B cell (primary cell): ENCODE measurements around the gene AKAP6. TPM values are rescaled to one million over a fixed set of nuclear protein-coding genes. Genes with fewer than 3 reads are reported as not detected.

Experiments
- ATAC-seq: fragments of 200-7000 bp; cut with Tn5 transposase; one replicate; pipeline ENCODE4 v1.10.0; 2021; ENCODE audit warnings: low read depth, mild to moderate bottlenecking, moderate number of reproducible peaks, moderate library complexity
- CTCF ChIA-PET: fragments of 350-600 bp; sonication (Branson Sonifier 250); formaldehyde crosslinking; loops from one replicate; lab custom pipeline; 2021; ENCODE audit warnings: antibody characterized with exemption, inconsistent platforms; lab: Charles Lee
- POLR2A ChIA-PET: fragments of 350-600 bp; sonication (Branson Sonifier 250); formaldehyde crosslinking; loops from one replicate; lab custom pipeline; 2021; ENCODE audit warnings: antibody characterized with exemption; lab: Charles Lee
- DNase-seq: peaks from one replicate; pipeline ENCODE4 v3.0.0; 2013
- H2AFZ ChIP-seq: 2 replicates; pipeline ENCODE4 v1.6.1; 2012; ENCODE audit warnings: mild to moderate bottlenecking, low read depth, low read length; ENCODE audit not compliant: insufficient read depth, poor library complexity, severe bottlenecking
- H3K27ac ChIP-seq, 2 donors: 1 replicate in 1 of 2; 2 replicates in 1 of 2; pipeline ENCODE4 v1.5.1; 2012 to 2013; ENCODE audit warnings: low read length in 2 of 2, mild to moderate bottlenecking in 2 of 2, moderate library complexity in 1 of 2
- H3K27me3 ChIP-seq, 4 experiments: fragments of 200-600 bp in 1 of 4; sonication (generic) in 1 of 4; replicated peaks in 1 of 4; 1 replicate in 2 of 4; 2 replicates in 2 of 4; pipeline versions ENCODE4 v1.6.1 to v1.7.0; 2013 to 2016; ENCODE audit warnings: low read length in 3 of 4, mild to moderate bottlenecking in 2 of 4, mixed read lengths in 1 of 4, moderate library complexity in 1 of 4; ENCODE audit not compliant: insufficient read depth in 4 of 4, control insufficient read depth in 3 of 4; ENCODE audit errors: control extremely low read depth in 1 of 4
- H3K36me3 ChIP-seq, 2 experiments: replicated peaks in 1 of 2; 1 replicate in 1 of 2; 2 replicates in 1 of 2; pipeline versions ENCODE4 v1.6.1 to v1.7.1; 2013; ENCODE audit warnings: low read length in 1 of 2; ENCODE audit not compliant: insufficient read depth in 2 of 2, control insufficient read depth in 1 of 2; ENCODE audit errors: control extremely low read depth in 1 of 2, extremely low read depth in 1 of 2
- H3K4me1 ChIP-seq, 2 donors: fragments of 200-600 bp in 1 of 2; sonication (generic) in 1 of 2; 1 replicate in 1 of 2; 2 replicates in 1 of 2; pipeline versions ENCODE4 v1.5.1 to v1.6.1; 2013 to 2017; ENCODE audit warnings: low read length in 2 of 2; ENCODE audit not compliant: control insufficient read depth in 2 of 2, insufficient read depth in 2 of 2
- H3K4me2 ChIP-seq: replicated peaks from 2 replicates; pipeline ENCODE3; 2012; ENCODE audit warnings: mild to moderate bottlenecking, low read depth, low read length; ENCODE audit not compliant: poor library complexity, severe bottlenecking
- H3K4me3 ChIP-seq, 5 experiments: fragments of 200-600 bp in 1 of 5; sonication (generic) in 1 of 5; 1 replicate in 3 of 5; 2 replicates in 2 of 5; pipeline versions ENCODE4 v1.5.1 to v1.7.0; 2011 to 2016; ENCODE audit warnings: low read length in 4 of 5, mild to moderate bottlenecking in 4 of 5, low read depth in 2 of 5, control low read depth in 1 of 5, moderate library complexity in 1 of 5; ENCODE audit not compliant: insufficient read depth in 1 of 5; ENCODE audit errors: control extremely low read depth in 1 of 5, extremely low read depth in 1 of 5
- H3K79me2 ChIP-seq: fragments of 200-600 bp; sonication (generic); one replicate; pipeline ENCODE4 v1.6.0; 2016; ENCODE audit warnings: low read length; ENCODE audit not compliant: control insufficient read depth, insufficient read depth
- H3K9ac ChIP-seq: fragments of 200-600 bp; sonication (generic); 2 replicates; pipeline ENCODE4 v1.6.1; 2017; ENCODE audit warnings: mild to moderate bottlenecking, low read length, moderate library complexity
- H3K9me3 ChIP-seq, 3 donors: one replicate each; pipeline versions ENCODE4 v1.6.1 to v1.7.1; 2013; ENCODE audit warnings: low read length in 2 of 3; ENCODE audit not compliant: control insufficient read depth in 2 of 3, insufficient read depth in 1 of 3; ENCODE audit errors: control extremely low read depth in 1 of 3
- H4K20me1 ChIP-seq: 2 replicates; pipeline ENCODE4 v1.6.0; 2012; ENCODE audit warnings: mild to moderate bottlenecking, low read length; ENCODE audit not compliant: insufficient read depth, control insufficient read depth, poor library complexity, severe bottlenecking
- H3K27ac Mint-ChIP-seq: one replicate; pipeline ENCODE4 v1.8.0; 2021; ENCODE audit warnings: mixed read lengths
- H3K27me3 Mint-ChIP-seq: one replicate; pipeline ENCODE4 v1.8.0; 2021; ENCODE audit warnings: mixed read lengths
- H3K4me1 Mint-ChIP-seq: one replicate; pipeline ENCODE4 v1.8.0; 2021; ENCODE audit warnings: mixed read lengths
- H3K4me3 Mint-ChIP-seq: one replicate; pipeline ENCODE4 v1.8.0; 2021; ENCODE audit warnings: mixed read lengths
- H3K9me3 Mint-ChIP-seq: one replicate; pipeline ENCODE4 v1.8.0; 2022; ENCODE audit warnings: mixed read lengths; ENCODE audit not compliant: insufficient read depth
- CTCF ChIP-seq: fragments of 200-600 bp; IDR thresholded peaks from one replicate; pipeline ENCODE4 v1.8.0; 2022; ENCODE audit warnings: antibody characterized with exemption, mild to moderate bottlenecking
- EZH2 ChIP-seq: IDR thresholded peaks from 2 replicates; pipeline ENCODE4 v1.6.1; 2012; ENCODE audit warnings: borderline replicate concordance, low read depth, mild to moderate bottlenecking, moderate library complexity, low read length; ENCODE audit not compliant: insufficient read depth, poor library complexity, severe bottlenecking
- WGBS: methylation state at CpG from one replicate; pipeline ENCODE4 v1.1.5; 2013; ENCODE audit warnings: missing lambda C conversion rate; ENCODE audit not compliant: insufficient coverage; 5-methylcytosine and 5-hydroxymethylcytosine counted together
- intact Hi-C: fragments of 100-400 bp; cut with micrococcal nuclease; formaldehyde crosslinking; loops from one replicate; pipeline ENCODE4 v1.10.0; 2022
- polyA plus RNA-seq: library from polyadenylated mRNA; depleted of rRNA; stranded (reverse); fragments of >200 nt; gene quantifications from 2 replicates; pipeline ENCODE4 v1.2.3, GENCODE V29; 2012
- total RNA-seq, 2 donors: library from RNA; stranded (reverse); fragments of 120-200 nt in 1 of 2; gene quantifications; 1 replicate in 1 of 2; 2 replicates in 1 of 2; pipeline versions ENCODE4 v1.2.3 to v1.2.4, GENCODE V29; 2013 to 2022

Gene AKAP6
- total and polyA plus RNA-seq, 2 donors (not counting 1 experiment from before 2014, with no cell fraction given), result 1.4 to 2.8 TPM

- POLR2A ChIA-PET, result no interaction called here
- Histone ChIP-seq H3K4me2 (no peak overlapping the region), H3K36me3 (no peaks in the 10 kb centered on the region), H3K9ac (no peak overlapping the region), H4K20me1 (no peaks in the 10 kb centered on the region), H3K4me1 (no peaks in the 10 kb centered on the region), H3K9me3 (peaks cover 0 to 7% (median 1%) of the 10 kb centered on the region in 3 donors), H3K79me2 (no peaks in the 10 kb centered on the region), H3K4me3 (no peak overlapping the region), H2AFZ (no peak overlapping the region), H3K27me3 (no peaks in the 10 kb centered on the region), H3K27ac (no peak overlapping the region)
- Mint-ChIP-seq H3K27ac (no peak overlapping the region), H3K4me3 (no peak overlapping the region), H3K27me3 (peaks cover 18% of the 10 kb centered on the region), H3K4me1 (no peaks in the 10 kb centered on the region), H3K9me3 (no peaks in the 10 kb centered on the region)
- TF ChIP-seq CTCF (peak; percentile 28), EZH2 (no peak)
- no CpG with 5 or more reads among the region's 1 CpG for WGBS
- no peak for DNase-seq
- intact Hi-C loops, result no loop called here
- ATAC-seq, result no peak
- CTCF ChIA-PET, result interaction anchor here (0.5 kb wide), 1 partner anchor 47 kb away, joined by 3 read pairs; no protein-coding TSS in a partner anchor
These were observed 184.5 kb downstream of the AKAP6 start for GRCh38 chr14:32513571-32514009.

- no peaks in the 10 kb centered on the region for H3K79me2 ChIP-seq
- no peak overlapping the region for H3K9ac ChIP-seq
- H3K4me2 ChIP-seq, result no peak overlapping the region
- no peak for DNase-seq
- H4K20me1 ChIP-seq, result no peaks in the 10 kb centered on the region
- no peaks in the 10 kb centered on the region for H3K27me3 ChIP-seq
- H2AFZ ChIP-seq, result no peak overlapping the region
- H3K27ac Mint-ChIP-seq, result no peak overlapping the region
- intact Hi-C loops, result no loop called here
- ChIA-PET POLR2A (no interaction called here), CTCF (no interaction called here)
- no peak for ATAC-seq
- no peaks in the 10 kb centered on the region for H3K4me1 ChIP-seq
- H3K27me3 Mint-ChIP-seq, result peaks cover 18% of the 10 kb centered on the region
- no peak overlapping the region for H3K27ac ChIP-seq
- H3K9me3 ChIP-seq, result peaks cover 0 to 7% (median 1%) of the 10 kb centered on the region in 3 donors
- H3K4me3 ChIP-seq, result no peak overlapping the region
- H3K9me3 Mint-ChIP-seq, result no peaks in the 10 kb centered on the region
- no peaks in the 10 kb centered on the region for H3K4me1 Mint-ChIP-seq
- TF ChIP-seq CTCF (no peak), EZH2 (no peak)
- WGBS, result no CpG with 5 or more reads among the region's 1 CpG
- no peak overlapping the region for H3K4me3 Mint-ChIP-seq
- no peaks in the 10 kb centered on the region for H3K36me3 ChIP-seq
These were observed 185.1 kb downstream of the AKAP6 start for GRCh38 chr14:32514236-32514635.
